IMR-90 (cell line): Measurements from ENCODE around the gene GCSAM. TPM values are rescaled to one million over a fixed set of nuclear protein-coding genes. Genes with fewer than 3 reads are reported as not detected.

Source experiments
- ATAC-seq: fragments of 200-7000 bp; cut with Tn5 transposase; 2 replicates; pipeline ENCODE4 v1.9.1; 2020; ENCODE audit warnings: low read depth, mild to moderate bottlenecking, moderate library complexity
- BruUV-seq: library from RNA; stranded (reverse); fragments of 400-500 nt; replicated peaks from 2 replicates; lab custom pipeline; 2021; lab: Mats Ljungman, UMichigan
- CTCF ChIA-PET: fragments of 300-600 bp; formaldehyde crosslinking; extraction: SDS; loops from one replicate; lab custom pipeline; 2021; ENCODE audit warnings: antibody characterized with exemption; lab: Yijun Ruan, JAX
- POLR2A ChIA-PET: fragments of 300-600 bp; sonication (Branson Sonifier 250); formaldehyde crosslinking; loops from one replicate; lab custom pipeline; 2022; ENCODE audit warnings: antibody characterized with exemption; ENCODE audit not compliant: unreplicated experiment; lab: Charles Lee
- DNase-seq: peaks from one replicate; pipeline ENCODE4 v3.0.0; 2013
- H2AFZ ChIP-seq: replicated peaks from 2 replicates; pipeline ENCODE3; 2013; ENCODE audit warnings: low read length, mild to moderate bottlenecking; ENCODE audit not compliant: poor library complexity
- H2AK5ac ChIP-seq: 2 replicates; pipeline ENCODE4 v1.6.1; 2013; ENCODE audit warnings: low read depth, low read length, inconsistent platforms
- H2AK9ac ChIP-seq: replicated peaks from 2 replicates; pipeline ENCODE3; 2013; ENCODE audit warnings: mild to moderate bottlenecking, low read depth, low read length, moderate library complexity; ENCODE audit not compliant: poor library complexity
- H2BK120ac ChIP-seq: 2 replicates; pipeline ENCODE4 v1.6.1; 2013; ENCODE audit warnings: low read depth, low read length, inconsistent platforms
- H2BK15ac ChIP-seq: 3 replicates; pipeline ENCODE4 v1.6.1; 2013; ENCODE audit warnings: low read depth, low read length, inconsistent platforms
- H2BK20ac ChIP-seq: 2 replicates; pipeline ENCODE4 v1.6.1; 2013; ENCODE audit warnings: low read depth, mild to moderate bottlenecking, inconsistent platforms, low read length, moderate library complexity
- H2BK5ac ChIP-seq: 2 replicates; pipeline ENCODE4 v1.6.1; 2013; ENCODE audit warnings: mild to moderate bottlenecking, low read depth, low read length, inconsistent platforms; ENCODE audit not compliant: poor library complexity, severe bottlenecking
- H3K14ac ChIP-seq: replicated peaks from 2 replicates; pipeline ENCODE4 v1.6.1; 2013; ENCODE audit warnings: low read depth, low read length, inconsistent platforms
- H3K18ac ChIP-seq: 2 replicates; pipeline ENCODE4 v1.6.1; 2013; ENCODE audit warnings: low read depth, low read length, control low read depth
- H3K23ac ChIP-seq: 2 replicates; pipeline ENCODE4 v1.6.1; 2013; ENCODE audit warnings: low read depth, low read length, inconsistent platforms
- H3K27ac ChIP-seq: 2 replicates; pipeline ENCODE4 v1.5.1; 2013; ENCODE audit warnings: mild to moderate bottlenecking, control low read depth, low read length; ENCODE audit not compliant: insufficient read depth
- H3K27me3 ChIP-seq: 2 replicates; pipeline ENCODE4 v1.6.1; 2013; ENCODE audit warnings: low read length; ENCODE audit not compliant: control insufficient read depth, insufficient read depth
- H3K36me3 ChIP-seq: 2 replicates; pipeline ENCODE4 v1.6.1; 2013; ENCODE audit warnings: low read length, mixed read lengths; ENCODE audit not compliant: control insufficient read depth, insufficient read depth
- H3K4ac ChIP-seq: 2 replicates; pipeline ENCODE4 v1.6.1; 2013; ENCODE audit warnings: low read depth, low read length, inconsistent platforms
- H3K4me1 ChIP-seq: 2 replicates; pipeline ENCODE4 v1.6.1; 2013; ENCODE audit warnings: low read length, mixed read lengths; ENCODE audit not compliant: control insufficient read depth, insufficient read depth
- H3K4me2 ChIP-seq: 2 replicates; pipeline ENCODE4 v1.6.1; 2013; ENCODE audit warnings: low read depth, mild to moderate bottlenecking, control low read depth, low read length, moderate library complexity
- H3K4me3 ChIP-seq: 2 replicates; pipeline ENCODE4 v1.5.1; 2013; ENCODE audit warnings: low read depth, mild to moderate bottlenecking, control low read depth, low read length, moderate library complexity; ENCODE audit not compliant: insufficient read depth
- H3K56ac ChIP-seq: 2 replicates; pipeline ENCODE4 v1.6.1; 2013; ENCODE audit warnings: low read length, inconsistent platforms; ENCODE audit not compliant: insufficient read depth; ENCODE audit errors: extremely low read depth
- H3K79me1 ChIP-seq, 2 experiments: 2 replicates each; pipeline ENCODE4 v1.6.1; 2013; ENCODE audit warnings: low read length in 2 of 2, inconsistent platforms in 1 of 2, low read depth in 1 of 2
- H3K9ac ChIP-seq: 2 replicates; pipeline ENCODE4 v1.6.1; 2013; ENCODE audit warnings: low read depth, low read length, control low read depth
- H3K9me1 ChIP-seq: 2 replicates; pipeline ENCODE4 v1.6.1; 2013; ENCODE audit warnings: low read length, inconsistent platforms; ENCODE audit not compliant: insufficient read depth
- H3K9me3 ChIP-seq: 2 replicates; pipeline ENCODE4 v1.6.1; 2013; ENCODE audit warnings: low read length; ENCODE audit not compliant: control insufficient read depth, insufficient read depth
- H4K20me1 ChIP-seq: 2 replicates; pipeline ENCODE4 v1.6.1; 2013; ENCODE audit warnings: low read length, inconsistent platforms; ENCODE audit not compliant: insufficient read depth
- H4K5ac ChIP-seq: 2 replicates; pipeline ENCODE4 v1.6.1; 2013; ENCODE audit warnings: mild to moderate bottlenecking, low read depth, low read length, control low read depth
- H4K8ac ChIP-seq, 2 experiments: 2 replicates each; pipeline ENCODE4 v1.6.1; 2013; ENCODE audit warnings: low read depth in 2 of 2, low read length in 2 of 2, control low read depth in 1 of 2, inconsistent platforms in 1 of 2
- H4K91ac ChIP-seq: 2 replicates; pipeline ENCODE4 v1.6.1; 2013; ENCODE audit warnings: low read depth, low read length, inconsistent platforms; ENCODE audit not compliant: insufficient read depth
- FOS ChIP-seq: fragments of 150-350 bp; IDR thresholded peaks from 2 replicates; pipeline ENCODE4 v1.6.1; 2016; ENCODE audit warnings: low read depth, low read length
- MXI1 ChIP-seq: IDR thresholded peaks from 2 replicates; pipeline ENCODE4 v1.6.1; 2012; ENCODE audit warnings: low read depth, mild to moderate bottlenecking, low read length, moderate library complexity, borderline replicate concordance
- NFE2L2 ChIP-seq: fragments of 150-350 bp; IDR thresholded peaks from 2 replicates; pipeline ENCODE4 v1.6.1; 2016; ENCODE audit warnings: low read depth, mild to moderate bottlenecking, low read length
- POLR2A ChIP-seq: IDR thresholded peaks from 2 replicates; pipeline ENCODE4 v1.6.1; 2012; ENCODE audit warnings: mild to moderate bottlenecking, low read depth, low read length
- RCOR1 ChIP-seq: IDR thresholded peaks from 2 replicates; pipeline ENCODE4 v1.6.1; 2012; ENCODE audit warnings: mild to moderate bottlenecking, low read length, improper control_type of control experiment; ENCODE audit not compliant: insufficient replicate concordance
- WGBS, 2 experiments: methylation state at CpG; one replicate each; pipeline versions ENCODE4 v1.1.5 to v1.1.7; 2013; ENCODE audit warnings: missing lambda C conversion rate in 2 of 2; ENCODE audit not compliant: insufficient read length in 1 of 2; ENCODE audit errors: extremely low coverage in 2 of 2; 5-methylcytosine and 5-hydroxymethylcytosine counted together
- dilution Hi-C: fragments of 300-500 bp; cut with HindIII; formaldehyde crosslinking; loops from one replicate; pipeline ENCODE4 v1.14.3; 2018; ENCODE audit warnings: low sequenced_read_pairs; ENCODE audit not compliant: unreplicated experiment
- in situ Hi-C: fragments of 300-500 bp; cut with MboI; formaldehyde crosslinking; loops from 3 replicates; pipeline ENCODE4 v1.14.3; 2019; ENCODE audit warnings: low sequenced_read_pairs, inconsistent platforms, mixed read lengths
- intact Hi-C: fragments of 100-400 bp; cut with micrococcal nuclease; formaldehyde crosslinking; loops from 2 replicates; pipeline ENCODE4 v1.10.0; 2022
- polyA plus RNA-seq, 3 experiments: library from polyadenylated mRNA; depleted of rRNA; stranded (reverse); fragments of >200 nt; gene quantifications; 2 replicates each; pipeline ENCODE4 v1.2.3, GENCODE V29; 2012; ENCODE audit warnings: low replicate concordance in 1 of 3
- total RNA-seq: library from RNA; depleted of rRNA; stranded (reverse); fragments of >200 nt; gene quantifications from 2 replicates; pipeline ENCODE4 v1.2.3, GENCODE V29; 2012
- TF ChIP-seq, protein P1 (sequence below): fragments of 150-350 bp; IDR thresholded peaks from 2 replicates; pipeline ENCODE4 v1.6.1; 2016; ENCODE audit warnings: low read depth, mild to moderate bottlenecking, low read length, moderate library complexity, borderline replicate concordance

Gene GCSAM
- total and polyA plus RNA-seq, 2 of the 4 experiments (the other 2 are of a cell fraction), result not detected

DNA sequence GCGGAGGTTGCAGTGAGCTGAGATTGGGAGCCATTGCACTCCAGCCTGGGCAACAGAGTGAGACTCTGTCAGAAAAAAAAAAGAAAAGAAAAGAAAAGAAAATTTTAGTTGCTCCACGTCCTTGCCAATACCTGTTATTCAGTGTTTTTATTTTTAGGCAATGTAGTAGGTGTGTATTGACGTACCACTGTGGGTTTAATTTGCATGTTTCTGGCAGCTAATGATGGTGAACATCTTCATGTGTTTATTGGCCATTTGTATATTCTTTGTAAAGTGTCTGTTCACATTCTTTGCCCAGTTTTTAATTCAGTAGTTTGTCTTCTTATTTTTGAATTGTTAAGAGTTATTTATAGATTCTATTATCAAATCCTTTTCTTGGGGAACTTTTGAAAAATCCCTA is 38.1 kb upstream of the GCSAM start:
- no peak overlapping the region for H3K18ac ChIP-seq
- no peaks in the 10 kb centered on the region for H3K27me3 ChIP-seq
- no peak overlapping the region for H4K5ac ChIP-seq
- H2BK15ac ChIP-seq, result no peak overlapping the region
- no peak overlapping the region for H4K91ac ChIP-seq
- no peak overlapping the region for H3K23ac ChIP-seq
- dilution Hi-C loops (no loop called here), intact Hi-C loops (no loop called here), in situ Hi-C loops (no loop called here)
- H4K8ac ChIP-seq, result no peak overlapping the region
- ATAC-seq, result no peak
- no peak overlapping the region for H3K4me2 ChIP-seq
- no peaks in the 10 kb centered on the region for H3K36me3 ChIP-seq
- no peak overlapping the region for H2BK120ac ChIP-seq
- no peak overlapping the region for H2BK20ac ChIP-seq
- no peak overlapping the region for H3K56ac ChIP-seq
- H3K9me3 ChIP-seq, result no peaks in the 10 kb centered on the region
- H2AK9ac ChIP-seq, result no peak overlapping the region
- no peaks in the 10 kb centered on the region for H3K9me1 ChIP-seq
- ChIA-PET CTCF (no interaction called here), POLR2A (no interaction called here)
- no peak overlapping the region for H2AK5ac ChIP-seq
- no peaks in the 10 kb centered on the region for H4K20me1 ChIP-seq
- H3K4ac ChIP-seq, result no peak overlapping the region
- WGBS, 2 experiments, result 80% methylated on average over 2 of the region's 3 CpGs; no CpG with 5 or more reads in 1 of the 2 experiments
- no peak for TF ChIP-seq MXI1
- no peak for TF ChIP-seq FOS
- TF ChIP-seq RCOR1, result no peak
- no peak for TF ChIP-seq POLR2A
- TF ChIP-seq, protein P1, sequence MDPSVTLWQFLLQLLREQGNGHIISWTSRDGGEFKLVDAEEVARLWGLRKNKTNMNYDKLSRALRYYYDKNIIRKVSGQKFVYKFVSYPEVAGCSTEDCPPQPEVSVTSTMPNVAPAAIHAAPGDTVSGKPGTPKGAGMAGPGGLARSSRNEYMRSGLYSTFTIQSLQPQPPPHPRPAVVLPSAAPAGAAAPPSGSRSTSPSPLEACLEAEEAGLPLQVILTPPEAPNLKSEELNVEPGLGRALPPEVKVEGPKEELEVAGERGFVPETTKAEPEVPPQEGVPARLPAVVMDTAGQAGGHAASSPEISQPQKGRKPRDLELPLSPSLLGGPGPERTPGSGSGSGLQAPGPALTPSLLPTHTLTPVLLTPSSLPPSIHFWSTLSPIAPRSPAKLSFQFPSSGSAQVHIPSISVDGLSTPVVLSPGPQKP, result no peak
- TF ChIP-seq NFE2L2, result no peak
- no peak overlapping the region for H3K27ac ChIP-seq
- H3K14ac ChIP-seq, result no peak overlapping the region
- H2AFZ ChIP-seq, result no peak overlapping the region
- H3K4me3 ChIP-seq, result no peak overlapping the region
- H2BK5ac ChIP-seq, result no peak overlapping the region
- H3K79me1 ChIP-seq, result no peaks in the 10 kb centered on the region
- no peak overlapping the region for H3K9ac ChIP-seq
- no peak for DNase-seq
- no peaks in the 10 kb centered on the region for H3K4me1 ChIP-seq
- BruUV-seq, result no TSS peak
